Mesodermal cell (in vitro differentiated cells): ENCODE data around the gene GINS1.

Experiments
- H3K27ac ChIP-seq: 2 replicates; pipeline ENCODE4 v1.7.0; 2013; ENCODE audit warnings: mild to moderate bottlenecking, low read depth, low read length, moderate library complexity; ENCODE audit not compliant: severe bottlenecking
- H3K36me3 ChIP-seq: 2 replicates; pipeline ENCODE4 v1.7.1; 2013; ENCODE audit warnings: mild to moderate bottlenecking, low read length, moderate library complexity; ENCODE audit not compliant: control insufficient read depth, insufficient read depth
- H3K4me1 ChIP-seq: one replicate; pipeline ENCODE4 v1.7.1; 2013; ENCODE audit warnings: mild to moderate bottlenecking, low read length; ENCODE audit not compliant: insufficient read depth, control insufficient read depth, poor library complexity, severe bottlenecking
- H3K4me3 ChIP-seq: 2 replicates; pipeline ENCODE4 v1.7.0; 2013; ENCODE audit warnings: low read length, control low read depth, mild to moderate bottlenecking; ENCODE audit not compliant: insufficient read depth, poor library complexity, severe bottlenecking; ENCODE audit errors: extremely low read depth
- H3K9me3 ChIP-seq: 2 replicates; pipeline ENCODE4 v1.7.1; 2013; ENCODE audit warnings: mild to moderate bottlenecking, low read length, moderate library complexity; ENCODE audit not compliant: control insufficient read depth
- WGBS, 2 experiments: methylation state at CpG; one replicate each; pipeline ENCODE4 v1.1.5; 2013; ENCODE audit warnings: missing lambda C conversion rate in 2 of 2; ENCODE audit not compliant: insufficient coverage in 2 of 2; 5-methylcytosine and 5-hydroxymethylcytosine counted together

The GINS1 gene

DNA sequence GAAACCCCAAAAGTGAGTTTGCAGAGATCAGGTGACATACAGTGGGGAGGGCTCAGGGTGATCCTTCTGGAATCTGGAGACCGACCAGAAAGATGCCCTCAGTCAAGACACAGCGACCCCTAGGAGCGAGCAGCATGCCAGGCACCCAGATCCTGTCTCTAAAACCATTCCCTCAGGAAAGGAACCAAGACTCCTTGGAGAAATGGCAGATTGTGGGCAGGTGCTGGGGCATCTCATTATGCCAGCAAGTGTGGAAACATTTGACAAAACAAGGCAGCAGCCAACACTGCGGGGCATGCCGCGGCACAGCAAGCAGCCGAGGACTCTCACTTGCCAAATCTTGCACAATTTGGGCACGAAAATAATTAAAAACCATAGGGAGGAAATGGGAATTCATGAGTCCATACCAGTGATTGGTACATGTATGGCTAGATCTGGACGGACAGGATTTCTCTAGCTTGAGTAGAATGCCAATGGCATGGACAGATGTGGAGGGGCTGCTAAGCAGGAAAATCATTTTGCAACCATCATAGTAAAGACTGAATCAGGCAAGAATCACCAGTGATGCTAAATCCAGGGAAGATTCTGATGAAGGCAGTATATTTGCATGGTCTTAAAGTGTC, 76.9 kb downstream of the GINS1 start:
- H3K36me3 ChIP-seq, result peaks cover 76% of the 10 kb centered on the region
- 90 to 96% methylated on average over 9 of the region's 9 CpGs for WGBS, 2 experiments
- H3K4me3 ChIP-seq, result no peak overlapping the region
- no peak overlapping the region for H3K27ac ChIP-seq
- H3K9me3 ChIP-seq, result no peaks in the 10 kb centered on the region
- H3K4me1 ChIP-seq, result no peaks in the 10 kb centered on the region

DNA sequence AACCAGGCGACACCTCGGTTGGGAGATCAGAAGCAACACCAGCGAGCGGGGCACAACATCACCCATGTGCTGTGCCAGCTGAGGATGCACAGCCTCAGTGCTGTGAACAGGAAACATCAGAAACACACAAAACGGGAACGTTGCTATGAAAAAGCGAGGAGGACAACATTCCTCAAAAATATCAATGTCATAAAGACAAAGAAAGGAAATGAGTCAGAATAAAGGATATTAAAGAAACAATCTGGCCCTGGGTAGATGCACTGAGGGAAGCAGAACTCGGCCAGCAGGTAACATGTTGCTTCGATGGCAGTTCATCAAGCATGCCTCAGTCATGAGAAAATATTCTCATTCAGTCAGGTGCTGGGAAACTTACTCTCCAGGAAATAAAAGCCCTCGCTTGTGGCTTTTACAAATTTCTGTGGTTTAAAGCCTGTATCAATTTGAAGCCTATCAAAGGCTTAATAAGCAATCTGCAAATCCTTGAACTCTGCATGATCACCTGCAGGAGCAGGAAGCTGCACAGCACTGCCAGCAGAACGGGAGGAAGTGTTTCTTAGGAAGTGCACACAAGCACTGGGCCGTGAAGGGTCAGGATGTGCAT, 77.5 kb downstream of the GINS1 start:
- Histone ChIP-seq H3K4me1 (no peaks in the 10 kb centered on the region), H3K9me3 (no peaks in the 10 kb centered on the region), H3K4me3 (no peak overlapping the region), H3K27ac (no peak overlapping the region), H3K36me3 (peaks cover 71% of the 10 kb centered on the region)
- 96 to 98% methylated on average over 9 of the region's 12 CpGs for WGBS, 2 experiments

DNA sequence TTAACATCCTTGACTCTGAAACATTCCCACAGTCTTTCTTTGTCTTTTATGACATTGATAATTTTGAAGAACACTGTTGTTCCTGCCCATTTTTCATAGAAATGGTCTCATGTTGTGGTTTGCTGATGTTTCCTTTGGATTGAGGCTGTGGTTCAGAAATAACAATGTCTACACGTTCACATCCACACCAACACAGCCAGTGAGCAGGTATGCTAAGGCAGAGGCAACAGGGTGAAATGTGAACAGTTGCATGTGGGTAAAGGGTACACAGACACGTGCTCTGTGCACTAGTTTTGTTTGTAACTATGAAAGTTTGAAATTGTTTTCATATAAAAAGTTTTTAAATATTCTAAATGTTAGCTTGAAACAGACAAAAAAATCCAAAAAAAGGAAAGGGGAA, 78.4 kb downstream of the GINS1 start:
- WGBS, 2 experiments, result no CpG with 5 or more reads among the region's 2 CpGs

DNA sequence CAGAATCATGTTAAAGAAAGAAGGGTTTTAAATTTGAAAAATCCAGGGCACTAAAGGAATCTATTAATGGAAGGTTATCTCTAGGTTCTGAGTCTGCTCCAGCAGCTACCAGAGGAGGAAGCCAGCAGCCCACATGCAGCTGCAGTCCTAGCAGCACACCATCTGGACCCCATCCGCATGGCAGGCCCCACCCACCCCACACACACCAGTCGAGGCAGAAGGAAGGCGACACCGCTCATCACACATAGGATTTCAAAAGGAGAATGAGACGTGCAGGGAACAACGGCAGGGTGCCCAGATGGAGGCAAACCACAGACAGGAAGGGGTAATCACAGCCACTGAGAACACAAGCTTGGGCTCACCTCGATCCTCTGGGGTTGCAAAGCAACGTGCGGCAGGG, 78.9 kb downstream of the GINS1 start:
- Histone ChIP-seq H3K4me1 (no peaks in the 10 kb centered on the region), H3K36me3 (peaks cover 69% of the 10 kb centered on the region), H3K4me3 (no peak overlapping the region), H3K9me3 (no peaks in the 10 kb centered on the region), H3K27ac (no peak overlapping the region)
- WGBS, 2 experiments, result 73 to 93% methylated on average over 5 to 7 of the region's 9 CpGs

More for the DNA sequence above, 78.4 kb downstream of the GINS1 start:
- peaks cover 67% of the 10 kb centered on the region for H3K36me3 ChIP-seq
- no peaks in the 10 kb centered on the region for H3K9me3 ChIP-seq
- H3K27ac ChIP-seq, result no peak overlapping the region
- no peak overlapping the region for H3K4me3 ChIP-seq
- H3K4me1 ChIP-seq, result no peaks in the 10 kb centered on the region

DNA sequence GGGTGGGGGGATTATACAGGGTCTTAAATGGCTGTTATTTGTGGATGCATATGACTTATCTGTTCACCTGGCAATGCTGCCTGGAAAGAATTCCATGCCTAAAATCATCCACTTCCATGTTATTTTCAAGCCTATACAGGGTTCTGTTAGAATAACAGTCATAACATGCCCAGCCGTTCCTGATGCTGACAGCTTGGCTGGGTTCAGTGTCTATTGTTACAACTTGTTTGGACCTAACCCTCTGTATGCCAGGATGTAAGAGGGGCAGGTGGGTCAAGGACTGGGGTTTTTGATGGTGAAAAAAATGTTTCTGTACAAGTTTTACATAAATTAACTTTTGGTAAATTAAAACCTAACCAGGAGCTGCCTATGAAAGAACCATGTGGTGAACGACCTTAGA, 79.8 kb downstream of the GINS1 start:
- no peak overlapping the region for H3K27ac ChIP-seq
- H3K36me3 ChIP-seq, result peaks cover 66% of the 10 kb centered on the region
- no peaks in the 10 kb centered on the region for H3K4me1 ChIP-seq
- H3K9me3 ChIP-seq, result no peaks in the 10 kb centered on the region
- 91% methylated on average over 1 of the region's 2 CpGs; no CpG with 5 or more reads in 1 of the 2 experiments for WGBS, 2 experiments
- no peak overlapping the region for H3K4me3 ChIP-seq

DNA sequence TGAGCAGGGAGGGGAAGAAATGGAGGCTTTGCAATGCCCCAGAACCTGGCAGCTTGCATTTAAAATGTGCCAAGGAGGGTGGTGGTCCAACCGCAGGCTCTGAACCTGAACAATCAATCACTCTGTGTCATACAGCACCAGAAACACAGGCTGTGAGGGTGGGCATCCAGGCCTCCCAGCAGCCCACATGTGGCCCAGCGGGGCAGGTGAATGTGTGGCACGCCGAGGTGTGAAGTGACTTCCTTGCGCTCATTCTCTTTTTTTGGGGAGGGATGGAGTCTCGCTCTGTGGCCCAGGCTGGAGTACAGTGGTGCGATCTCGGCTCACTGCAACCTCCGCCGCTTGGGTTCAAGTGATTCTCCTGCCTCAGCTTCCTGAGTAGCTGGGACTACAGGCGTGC, 80.5 kb downstream of the GINS1 start:
- Histone ChIP-seq H3K9me3 (no peaks in the 10 kb centered on the region), H3K4me1 (no peaks in the 10 kb centered on the region), H3K36me3 (peaks cover 64% of the 10 kb centered on the region), H3K27ac (no peak overlapping the region), H3K4me3 (no peak overlapping the region)
- WGBS, 2 experiments, result 96 to 98% methylated on average over 6 to 8 of the region's 11 CpGs

DNA sequence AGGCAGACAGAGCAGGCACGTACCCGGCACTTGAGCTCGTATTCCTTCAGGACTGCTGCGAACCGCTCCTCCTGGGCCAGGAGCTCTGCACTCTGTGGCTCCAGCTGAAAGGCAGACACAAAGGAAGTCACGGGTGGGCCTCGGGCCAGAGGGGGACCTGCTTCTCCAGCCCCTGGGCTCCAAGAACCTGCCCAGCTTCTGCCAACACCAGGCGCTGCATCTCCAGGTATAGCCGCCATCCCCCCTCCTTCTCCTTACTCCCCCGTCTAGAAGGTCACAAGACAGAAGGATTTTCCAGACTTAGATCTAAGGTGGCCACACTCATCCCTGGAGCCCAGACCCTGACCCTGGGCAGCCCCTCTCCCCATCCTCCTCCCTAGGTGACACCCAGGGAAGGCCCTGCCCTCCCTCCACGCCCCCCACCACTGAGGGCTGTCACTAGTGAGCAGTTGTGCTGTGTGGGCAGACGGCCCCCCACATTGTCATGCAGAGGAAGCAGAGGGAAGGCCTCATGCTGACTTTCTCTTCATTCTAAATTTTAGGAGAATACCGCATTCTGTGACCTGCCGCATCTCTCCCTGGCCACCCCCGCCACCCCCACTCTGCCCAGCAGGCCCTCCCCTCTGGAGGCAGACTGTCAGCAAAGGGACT, 81.9 kb downstream of the GINS1 start:
- 90% methylated on average over 10 to 13 of the region's 15 CpGs for WGBS, 2 experiments
- Histone ChIP-seq H3K27ac (no peak overlapping the region), H3K36me3 (peaks cover 54% of the 10 kb centered on the region), H3K4me3 (no peak overlapping the region), H3K9me3 (no peaks in the 10 kb centered on the region), H3K4me1 (no peaks in the 10 kb centered on the region)

DNA sequence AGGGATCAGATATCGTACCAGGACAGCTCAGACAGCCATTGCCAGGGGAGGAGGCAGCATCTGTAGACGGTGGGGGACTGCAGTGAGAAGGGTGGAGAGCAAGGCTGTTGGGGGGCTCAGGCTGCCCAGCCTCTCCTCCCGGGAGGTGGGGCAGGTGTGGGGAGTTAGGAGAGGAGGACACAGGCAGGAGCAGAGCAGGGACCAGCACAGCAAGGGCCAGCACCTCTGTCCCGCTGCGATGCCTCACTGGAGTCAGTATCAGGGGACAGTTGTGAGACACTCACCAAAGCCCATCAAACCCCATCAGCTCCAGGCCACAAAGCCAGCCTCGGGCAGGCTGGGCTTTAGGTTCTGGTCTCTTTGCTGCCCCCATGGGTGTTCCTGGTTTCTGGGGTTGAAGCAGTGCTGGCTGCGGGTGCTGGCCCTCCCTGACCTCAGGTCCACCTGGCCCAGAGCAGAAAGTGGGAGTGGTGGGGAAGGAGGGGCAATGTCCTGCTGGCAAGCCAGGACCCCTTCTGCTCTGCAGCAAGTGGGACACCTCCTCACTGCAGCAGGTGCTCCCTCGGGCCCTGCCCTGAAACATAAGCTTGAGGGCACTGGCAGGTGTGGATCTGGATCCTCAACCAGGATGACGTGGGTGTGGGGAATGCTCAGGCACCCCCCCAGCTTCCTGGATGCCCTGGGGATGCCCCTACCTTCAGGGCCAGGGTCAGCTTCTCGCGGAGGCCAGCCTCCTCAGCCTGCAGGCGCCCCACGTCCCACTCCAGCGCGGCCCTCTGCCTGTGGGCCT, 83.4 kb downstream of the GINS1 start:
- WGBS, 2 experiments, result 97 to 98% methylated on average over 13 to 14 of the region's 15 CpGs
- Histone ChIP-seq H3K27ac (no peak overlapping the region), H3K36me3 (peaks cover 48% of the 10 kb centered on the region), H3K4me1 (no peaks in the 10 kb centered on the region), H3K4me3 (no peak overlapping the region), H3K9me3 (no peaks in the 10 kb centered on the region)

DNA sequence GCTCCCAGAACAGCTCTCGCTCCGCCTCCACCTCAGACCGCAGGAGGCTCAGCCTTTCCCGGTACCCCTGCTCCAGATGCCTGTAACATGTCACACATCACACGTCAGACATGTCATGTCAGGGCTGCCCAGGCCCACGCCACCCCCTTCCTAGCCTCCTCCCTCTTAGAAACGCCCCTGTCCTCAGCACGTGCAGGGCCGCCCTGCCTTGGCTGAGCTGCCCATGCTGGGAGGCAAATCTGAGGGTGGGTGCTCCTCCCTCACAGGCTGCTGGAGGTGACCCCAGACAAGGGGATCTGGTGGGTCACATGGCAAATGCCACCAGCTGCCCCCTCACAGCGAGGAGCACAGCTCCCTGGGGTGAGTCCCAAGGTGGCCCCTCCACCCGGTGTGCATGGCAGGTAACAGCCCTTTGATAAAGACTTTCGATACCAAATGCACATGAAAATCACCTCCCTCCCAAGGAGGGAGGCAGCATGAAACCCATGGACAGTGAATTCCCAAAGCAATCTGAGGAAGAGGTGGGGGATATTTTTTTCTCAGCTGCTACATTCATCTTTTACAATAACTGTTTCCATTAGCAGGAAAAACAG, 84.1 kb downstream of the GINS1 start:
- Histone ChIP-seq H3K4me1 (no peaks in the 10 kb centered on the region), H3K4me3 (no peak overlapping the region), H3K36me3 (peaks cover 45% of the 10 kb centered on the region), H3K9me3 (no peaks in the 10 kb centered on the region), H3K27ac (no peak overlapping the region)
- WGBS, 2 experiments, result 92 to 97% methylated on average over 8 to 10 of the region's 12 CpGs

DNA sequence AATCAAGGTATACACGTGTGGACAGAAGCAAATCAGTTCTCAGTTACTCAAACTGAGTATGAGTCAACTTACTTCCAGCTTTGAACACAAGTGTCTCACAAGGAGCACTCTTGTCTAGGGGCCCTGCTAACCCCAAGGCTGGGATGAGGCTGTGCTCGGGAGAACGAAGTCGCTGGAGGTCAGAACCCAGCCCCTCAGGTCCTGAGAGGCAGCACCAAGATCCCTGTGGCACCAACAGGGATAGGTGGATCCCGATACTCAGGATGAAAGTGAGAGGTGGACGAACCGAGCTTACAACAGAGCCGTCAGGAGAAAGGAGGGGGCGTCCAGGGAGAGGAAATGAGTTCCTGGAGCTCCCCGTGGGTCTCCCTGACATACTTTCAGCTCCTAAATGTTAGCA, 85.7 kb downstream of the GINS1 start:
- Histone ChIP-seq H3K9me3 (no peaks in the 10 kb centered on the region), H3K36me3 (peaks cover 37% of the 10 kb centered on the region), H3K4me1 (no peaks in the 10 kb centered on the region), H3K27ac (no peak overlapping the region), H3K4me3 (no peak overlapping the region)
- WGBS, 2 experiments, result 91 to 96% methylated on average over 7 to 10 of the region's 10 CpGs
